ENCODE results near the gene TTC39B. TPM values are rescaled to one million over a fixed set of nuclear protein-coding genes. Genes with fewer than 3 reads are reported as not detected.

Gene TTC39B
- 3.8 and 6.4 TPM in 2 replicates for total RNA-seq

GRCh38 chr9:15306757-15307522 lies at the start of gene TTC39B:
Gene TTC39B, minus strand, starts transcription at chr9:15307216. Its CDS starts 91 bp downstream, at chr9:15307125.

Other genes starting within 250 kb of the TTC39B start
- gene SNAPC3, start 115.7 kb upstream of the TTC39B start, total RNA-seq = 18.4 and 28.6 TPM in 2 replicates
- gene PSIP1, start 203.8 kb upstream of the TTC39B start, total RNA-seq = 29.0 and 29.8 TPM in 2 replicates
- 1.7 and 2.0 TPM in 2 replicates for gene CCDC171, start 245.8 kb upstream of the TTC39B start, total RNA-seq